HEK293 (cell line): ENCODE measurements around the gene GRIK4.

Experiments
- CTCF ChIA-PET: fragments of 350-600 bp; formaldehyde crosslinking; extraction: SDS; loops from one replicate; lab custom pipeline; 2021; ENCODE audit warnings: antibody characterized with exemption; lab: Yijun Ruan, JAX
- POLR2A ChIA-PET: fragments of 300-600 bp; formaldehyde crosslinking; extraction: SDS; loops from one replicate; lab custom pipeline; 2020; ENCODE audit warnings: antibody characterized with exemption, inconsistent platforms; lab: Yijun Ruan, JAX
- H3K27ac ChIP-seq: fragments of 200-500 bp; sonication (Bioruptor generic); 2 replicates; pipeline ENCODE4 v1.5.1; 2014; ENCODE audit warnings: low read depth, low read length, control low read depth, inconsistent platforms; ENCODE audit errors: extremely low read depth
- H3K36me3 ChIP-seq, 2 experiments: fragments of 200-500 bp in 1 of 2; sonication (Bioruptor generic) in 1 of 2; 1 replicate in 1 of 2; 2 replicates in 1 of 2; pipeline ENCODE4 v1.5.1; 2014 to 2017; ENCODE audit warnings: inconsistent platforms in 2 of 2, low read length in 2 of 2; ENCODE audit not compliant: control insufficient read depth in 2 of 2, insufficient read depth in 1 of 2
- H3K4me1 ChIP-seq: fragments of 200-500 bp; sonication (Bioruptor generic); 2 replicates; pipeline ENCODE4 v1.5.1; 2014; ENCODE audit warnings: mild to moderate bottlenecking, low read length, inconsistent platforms; ENCODE audit not compliant: control insufficient read depth, insufficient read depth
- H3K4me3 ChIP-seq: 2 replicates; pipeline ENCODE4 v1.5.1; 2011; ENCODE audit warnings: low read depth, mild to moderate bottlenecking, control low read depth, low read length, moderate library complexity
- H3K9me3 ChIP-seq: fragments of 200-500 bp; sonication (Bioruptor generic); 2 replicates; pipeline ENCODE4 v1.5.1; 2014; ENCODE audit warnings: low read depth, low read length, inconsistent platforms; ENCODE audit not compliant: control insufficient read depth, insufficient read depth
- EGR2 ChIP-seq: fragments of 450-650 bp; formaldehyde crosslinking; IDR thresholded peaks from 2 replicates; pipeline ENCODE4 v1.5.1; 2016; ENCODE audit warnings: low read depth, missing biosample characterization, missing genetic modification characterization
- HOXC10 ChIP-seq: sonication (generic); formaldehyde crosslinking; IDR thresholded peaks from 2 replicates; pipeline ENCODE4 v1.8.1; 2023; ENCODE audit warnings: mild to moderate bottlenecking, missing genetic modification reagents
- KLF9 ChIP-seq: fragments of 450-650 bp; formaldehyde crosslinking; IDR thresholded peaks from 2 replicates; pipeline ENCODE4 v1.5.1; 2016; ENCODE audit warnings: missing biosample characterization, missing genetic modification characterization, low read depth
- MZF1 ChIP-seq: fragments of 450-650 bp; formaldehyde crosslinking; IDR thresholded peaks from 2 replicates; pipeline ENCODE4 v1.5.1; 2017; ENCODE audit warnings: missing biosample characterization, missing genetic modification characterization, borderline replicate concordance
- SCRT2 ChIP-seq: fragments of 450-650 bp; formaldehyde crosslinking; IDR thresholded peaks from 2 replicates; pipeline ENCODE4 v1.5.1; 2016; ENCODE audit warnings: missing biosample characterization, missing genetic modification characterization
- SP3 ChIP-seq: fragments of 450-650 bp; formaldehyde crosslinking; IDR thresholded peaks from 2 replicates; pipeline ENCODE4 v1.5.1; 2016; ENCODE audit warnings: missing biosample characterization, missing genetic modification characterization
- ZBTB20 ChIP-seq: fragments of 450-650 bp; formaldehyde crosslinking; IDR thresholded peaks from 2 replicates; pipeline ENCODE4 v1.5.1; 2016; ENCODE audit warnings: missing biosample characterization, missing genetic modification characterization
- ZFHX2 ChIP-seq: fragments of 450-650 bp; formaldehyde crosslinking; conservative IDR thresholded peaks from 2 replicates; pipeline ENCODE4 v1.5.1; 2016; ENCODE audit warnings: missing biosample characterization, missing genetic modification characterization
- ZFP37 ChIP-seq: fragments of 450-650 bp; formaldehyde crosslinking; IDR thresholded peaks from 2 replicates; pipeline ENCODE4 v1.5.1; 2016; ENCODE audit warnings: missing biosample characterization, missing genetic modification characterization
- ZNF112 ChIP-seq: fragments of 450-650 bp; formaldehyde crosslinking; IDR thresholded peaks from 2 replicates; pipeline ENCODE4 v1.5.0; 2017; ENCODE audit warnings: missing biosample characterization, missing genetic modification characterization
- ZNF132 ChIP-seq: fragments of 450-650 bp; formaldehyde crosslinking; IDR thresholded peaks from 2 replicates; pipeline ENCODE4 v1.5.1; 2017; ENCODE audit warnings: missing biosample characterization, missing genetic modification characterization, borderline replicate concordance
- ZNF239 ChIP-seq: fragments of 450-650 bp; formaldehyde crosslinking; IDR thresholded peaks from 2 replicates; pipeline ENCODE4 v1.5.1; 2016; ENCODE audit warnings: missing biosample characterization, missing genetic modification characterization
- ZNF266 ChIP-seq: fragments of 450-650 bp; formaldehyde crosslinking; IDR thresholded peaks from 2 replicates; pipeline ENCODE4 v1.5.1; 2016; ENCODE audit warnings: missing biosample characterization, missing genetic modification characterization, low read depth
- ZNF324 ChIP-seq: fragments of 450-650 bp; formaldehyde crosslinking; IDR thresholded peaks from 2 replicates; pipeline ENCODE4 v1.5.1; 2016; ENCODE audit warnings: missing biosample characterization, missing genetic modification characterization
- ZNF501 ChIP-seq: fragments of 450-650 bp; formaldehyde crosslinking; IDR thresholded peaks from 2 replicates; pipeline ENCODE4 v1.5.1; 2016; ENCODE audit warnings: missing biosample characterization, missing genetic modification characterization
- ZNF561 ChIP-seq: fragments of 450-650 bp; IDR thresholded peaks from 2 replicates; pipeline ENCODE4 v1.5.1; 2018; ENCODE audit warnings: missing biosample characterization, missing genetic modification characterization, borderline replicate concordance
- ZNF571 ChIP-seq: fragments of 450-650 bp; formaldehyde crosslinking; IDR thresholded peaks from 2 replicates; pipeline ENCODE4 v1.5.0; 2017; ENCODE audit warnings: missing biosample characterization, missing genetic modification characterization
- ZNF670 ChIP-seq: fragments of 450-650 bp; formaldehyde crosslinking; IDR thresholded peaks from 2 replicates; pipeline ENCODE4 v1.5.1; 2016; ENCODE audit warnings: missing biosample characterization, missing genetic modification characterization, low read depth
- ZNF777 ChIP-seq: fragments of 450-650 bp; formaldehyde crosslinking; IDR thresholded peaks from 2 replicates; pipeline ENCODE4 v1.5.1; 2017; ENCODE audit warnings: missing biosample characterization, missing genetic modification characterization, borderline replicate concordance
- ZNF830 ChIP-seq: fragments of 450-650 bp; IDR thresholded peaks from 2 replicates; pipeline ENCODE4 v1.5.0; 2018; ENCODE audit warnings: missing biosample characterization, missing genetic modification characterization, low read depth, mild to moderate bottlenecking, moderate library complexity
- ZNF837 ChIP-seq: fragments of 450-650 bp; formaldehyde crosslinking; IDR thresholded peaks from 2 replicates; pipeline ENCODE4 v1.5.1; 2016; ENCODE audit warnings: missing biosample characterization, missing genetic modification characterization
- ZSCAN4 ChIP-seq: fragments of 450-650 bp; formaldehyde crosslinking; IDR thresholded peaks from 2 replicates; pipeline ENCODE4 v1.5.1; 2017; ENCODE audit warnings: missing biosample characterization, missing genetic modification characterization
- TF ChIP-seq, protein P1 (sequence below): sonication (generic); formaldehyde crosslinking; IDR thresholded peaks from 2 replicates; pipeline ENCODE4 v1.8.1; 2022; ENCODE audit warnings: mild to moderate bottlenecking, moderate library complexity, missing genetic modification reagents
- TF ChIP-seq, protein P2 (sequence below): fragments of 450-650 bp; formaldehyde crosslinking; IDR thresholded peaks from 2 replicates; pipeline ENCODE4 v1.5.1; 2016; ENCODE audit warnings: missing biosample characterization, missing genetic modification characterization
- TF ChIP-seq, protein P3 (sequence below): fragments of 450-650 bp; formaldehyde crosslinking; IDR thresholded peaks from 2 replicates; pipeline ENCODE4 v1.5.1; 2016; ENCODE audit warnings: missing biosample characterization, missing genetic modification characterization

GRIK4 gene

GRCh38 chr11:120991830-120992686 lies 480.5 kb downstream of the GRIK4 start:
- no peak overlapping the region for H3K4me3 ChIP-seq
- CTCF ChIA-PET: interaction anchor here (0.6 kb wide), 1 partner anchor 130 kb away, joined by 3 read pairs; no protein-coding TSS in a partner anchor
- H3K36me3 ChIP-seq: no peaks in the 10 kb centered on the region
- H3K27ac ChIP-seq: no peak overlapping the region
- TF ChIP-seq ZNF571 (no peak), ZNF837 (tag by site-specific recombination) (no peak), ZSCAN4 (tag by site-specific recombination) (peak; percentile 70), KLF9 (tag by site-specific recombination) (no peak), ZBTB20 (tag by site-specific recombination) (peak; percentile 28; the same call in 1 of the 2 replicates), EGR2 (tag by site-specific recombination) (peak; percentile 94; the same call in 1 of the 2 replicates), ZFHX2 (tag by site-specific recombination) (peak; percentile 93)
- no peaks in the 10 kb centered on the region for H3K4me1 ChIP-seq
- POLR2A ChIA-PET: no interaction called here
- no peaks in the 10 kb centered on the region for H3K9me3 ChIP-seq

- CTCF ChIA-PET: interaction anchor here (0.7 kb wide), 1 partner anchor 316 kb away, joined by 3 read pairs; no protein-coding TSS in a partner anchor
- H3K9me3 ChIP-seq: no peaks in the 10 kb centered on the region
- POLR2A ChIA-PET: no interaction called here
- no peak for TF ChIP-seq ZNF670 (tag by site-specific recombination)
- TF ChIP-seq HOXC10 (CRISPR knock-in tag): no peak
- TF ChIP-seq ZNF266 (tag by site-specific recombination): no peak
- TF ChIP-seq ZNF830 (tag by site-specific recombination): no peak
- no peak for TF ChIP-seq SCRT2
- TF ChIP-seq ZFP37 (tag by site-specific recombination): no peak
- TF ChIP-seq ZNF132 (tag by site-specific recombination): no peak
- TF ChIP-seq, protein P1, sequence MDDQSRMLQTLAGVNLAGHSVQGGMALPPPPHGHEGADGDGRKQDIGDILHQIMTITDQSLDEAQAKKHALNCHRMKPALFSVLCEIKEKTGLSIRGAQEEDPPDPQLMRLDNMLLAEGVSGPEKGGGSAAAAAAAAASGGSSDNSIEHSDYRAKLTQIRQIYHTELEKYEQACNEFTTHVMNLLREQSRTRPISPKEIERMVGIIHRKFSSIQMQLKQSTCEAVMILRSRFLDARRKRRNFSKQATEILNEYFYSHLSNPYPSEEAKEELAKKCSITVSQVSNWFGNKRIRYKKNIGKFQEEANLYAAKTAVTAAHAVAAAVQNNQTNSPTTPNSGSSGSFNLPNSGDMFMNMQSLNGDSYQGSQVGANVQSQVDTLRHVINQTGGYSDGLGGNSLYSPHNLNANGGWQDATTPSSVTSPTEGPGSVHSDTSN (CRISPR knock-in tag): no peak
- no peak for TF ChIP-seq ZNF777 (tag by site-specific recombination)
- TF ChIP-seq, protein P2, sequence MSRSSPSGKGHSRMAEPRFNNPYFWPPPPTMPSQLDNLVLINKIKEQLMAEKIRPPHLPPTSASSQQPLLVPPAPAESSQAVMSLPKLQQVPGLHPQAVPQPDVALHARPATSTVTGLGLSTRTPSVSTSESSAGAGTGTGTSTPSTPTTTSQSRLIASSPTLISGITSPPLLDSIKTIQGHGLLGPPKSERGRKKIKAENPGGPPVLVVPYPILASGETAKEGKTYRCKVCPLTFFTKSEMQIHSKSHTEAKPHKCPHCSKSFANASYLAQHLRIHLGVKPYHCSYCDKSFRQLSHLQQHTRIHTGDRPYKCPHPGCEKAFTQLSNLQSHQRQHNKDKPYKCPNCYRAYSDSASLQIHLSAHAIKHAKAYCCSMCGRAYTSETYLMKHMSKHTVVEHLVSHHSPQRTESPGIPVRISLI (tag by site-specific recombination): no peak
- no peak for TF ChIP-seq ZNF239 (tag by site-specific recombination)
- TF ChIP-seq SP3 (tag by site-specific recombination): no peak
- no peak for TF ChIP-seq MZF1
- no peak for TF ChIP-seq ZNF112 (tag by site-specific recombination)
- no peak for TF ChIP-seq ZNF501 (tag by site-specific recombination)
- TF ChIP-seq, protein P3, sequence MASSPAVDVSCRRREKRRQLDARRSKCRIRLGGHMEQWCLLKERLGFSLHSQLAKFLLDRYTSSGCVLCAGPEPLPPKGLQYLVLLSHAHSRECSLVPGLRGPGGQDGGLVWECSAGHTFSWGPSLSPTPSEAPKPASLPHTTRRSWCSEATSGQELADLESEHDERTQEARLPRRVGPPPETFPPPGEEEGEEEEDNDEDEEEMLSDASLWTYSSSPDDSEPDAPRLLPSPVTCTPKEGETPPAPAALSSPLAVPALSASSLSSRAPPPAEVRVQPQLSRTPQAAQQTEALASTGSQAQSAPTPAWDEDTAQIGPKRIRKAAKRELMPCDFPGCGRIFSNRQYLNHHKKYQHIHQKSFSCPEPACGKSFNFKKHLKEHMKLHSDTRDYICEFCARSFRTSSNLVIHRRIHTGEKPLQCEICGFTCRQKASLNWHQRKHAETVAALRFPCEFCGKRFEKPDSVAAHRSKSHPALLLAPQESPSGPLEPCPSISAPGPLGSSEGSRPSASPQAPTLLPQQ: no peak
- TF ChIP-seq ZNF561 (tag by site-specific recombination): no peak
- TF ChIP-seq ZNF324 (tag by site-specific recombination): no peak
- H3K36me3 ChIP-seq: no peaks in the 10 kb centered on the region
- H3K4me1 ChIP-seq: no peaks in the 10 kb centered on the region
- H3K27ac ChIP-seq: no peak overlapping the region
- no peak overlapping the region for H3K4me3 ChIP-seq
These were observed 482.7 kb downstream of the GRIK4 start for GRCh38 chr11:120994091-120994859.
